Endometrium (tissue), 2 donors: Measurements from ENCODE around the gene RGL1.

Experiments used
- FAIRE-seq: peaks from 2 replicates; lab custom pipeline; 2012; peaks lifted over from hg19 to GRCh38; lab: Jason Lieb, UNC
- donor health status: control.
- donor health status: control.

RGL1 gene

DNA sequence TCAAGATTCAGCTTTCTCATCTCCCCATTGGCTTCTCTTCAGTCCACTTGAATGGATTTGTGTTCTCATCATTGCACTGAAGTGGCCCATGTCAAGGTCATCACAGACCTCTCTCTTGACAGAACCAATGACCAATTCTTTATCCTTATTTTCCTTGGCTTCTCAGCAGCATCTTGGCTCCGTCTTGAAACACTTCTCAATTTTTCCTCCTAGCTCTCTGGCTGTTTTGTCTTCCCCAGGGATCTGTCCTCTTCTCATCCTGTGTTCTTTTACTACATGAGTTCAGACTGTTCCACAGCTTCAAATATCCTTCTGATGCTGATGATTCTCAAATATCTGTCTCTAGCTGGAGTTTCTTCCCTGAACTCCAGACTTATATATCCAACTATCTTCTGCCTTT is 154.0 kb downstream of the RGL1 start:
- FAIRE-seq = no peak

DNA sequence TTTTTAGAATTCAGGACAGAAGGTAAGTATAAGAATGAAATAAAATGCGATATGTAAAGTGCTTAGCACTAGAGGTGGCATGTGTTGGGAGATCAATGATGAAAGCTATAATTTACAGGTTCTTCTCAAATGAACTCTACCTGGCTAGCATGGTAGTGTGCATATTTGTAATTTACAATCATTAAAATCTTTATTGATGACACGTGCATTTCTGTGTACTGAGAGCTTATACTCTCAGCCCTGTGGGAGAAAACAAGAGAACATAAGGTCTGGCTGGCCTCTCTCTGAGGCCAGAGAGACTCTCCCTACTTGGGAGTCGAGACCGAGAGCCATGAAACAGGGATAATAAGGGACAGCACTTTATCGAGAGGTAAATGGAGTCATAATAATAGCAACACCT is 156.2 kb downstream of the RGL1 start:
- FAIRE-seq = no peak

DNA sequence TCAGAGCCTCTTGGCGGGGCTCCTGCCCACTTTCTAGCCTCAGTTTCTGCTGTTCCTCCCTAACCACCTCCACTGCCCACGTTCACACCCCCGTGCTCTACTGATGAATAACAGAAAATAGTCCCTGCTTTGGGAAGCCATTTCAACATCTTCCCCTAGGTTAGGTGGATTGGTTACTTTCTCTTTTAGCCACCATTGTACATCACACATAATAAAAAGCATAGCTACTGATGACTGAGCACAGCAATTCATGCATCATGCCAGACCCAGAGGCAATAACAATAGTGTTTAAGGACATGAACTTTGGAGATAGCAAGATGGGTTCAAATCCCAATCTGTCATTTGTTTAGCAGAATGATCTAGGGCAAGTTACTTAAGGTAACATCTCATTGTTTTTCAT is 158.0 kb downstream of the RGL1 start:
- no peak for FAIRE-seq

DNA sequence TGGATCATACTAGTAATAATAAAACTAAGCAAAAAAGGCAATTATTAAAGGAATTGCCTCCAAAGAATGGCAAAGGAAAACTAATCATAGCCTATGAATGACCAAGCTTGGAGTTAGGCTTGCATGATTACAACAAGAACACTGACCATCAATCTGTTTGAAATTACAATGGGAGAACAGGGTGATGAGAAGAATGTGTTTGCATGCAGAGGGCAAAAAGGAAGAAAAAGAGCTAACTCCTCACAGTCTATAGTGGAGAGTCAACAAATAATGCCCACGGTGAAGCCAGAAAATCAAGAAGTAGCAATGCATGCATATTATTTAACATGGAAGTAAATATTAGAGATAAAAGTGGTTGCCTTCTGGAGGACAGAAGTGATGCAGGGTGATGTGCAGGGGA is 160.8 kb downstream of the RGL1 start:
- FAIRE-seq = no peak

DNA sequence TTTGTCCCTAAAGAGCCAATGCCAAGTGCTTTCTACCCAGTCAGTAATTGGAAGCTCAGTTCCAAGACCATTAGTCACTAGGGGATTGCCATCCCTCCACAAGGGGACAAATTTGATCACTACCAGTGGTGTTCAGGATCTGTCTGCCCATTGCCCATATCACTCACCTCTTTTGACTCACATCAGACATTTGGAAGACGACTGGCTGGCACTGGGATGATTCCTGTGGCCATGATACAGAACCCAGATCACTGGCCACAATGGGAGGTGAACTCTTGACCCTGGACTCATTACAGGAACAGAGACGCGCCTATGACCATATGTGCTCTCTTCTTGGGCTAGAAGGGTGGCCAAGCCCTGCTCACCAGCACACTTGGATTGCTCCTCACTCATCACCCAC is 161.6 kb downstream of the RGL1 start:
- no peak for FAIRE-seq

DNA sequence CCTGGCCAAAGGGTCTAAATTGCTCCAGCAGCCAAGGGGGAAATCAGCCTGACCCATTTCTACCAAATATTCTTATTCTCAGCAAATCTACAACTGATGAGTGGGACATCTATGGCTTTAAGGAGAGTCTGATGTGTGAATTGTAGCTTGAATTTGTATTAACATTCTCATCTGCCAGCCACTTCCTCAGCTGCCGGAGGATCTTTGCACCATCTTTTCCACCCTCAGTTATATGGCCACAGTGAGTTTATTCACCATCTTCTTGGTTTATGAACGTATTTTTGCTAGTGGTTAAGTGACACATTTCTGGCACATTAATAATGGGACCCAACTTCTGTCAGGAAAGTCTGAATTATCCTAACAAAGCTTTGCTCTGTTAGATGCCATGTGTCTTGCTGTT is 163.0 kb downstream of the RGL1 start:
- no peak for FAIRE-seq

DNA sequence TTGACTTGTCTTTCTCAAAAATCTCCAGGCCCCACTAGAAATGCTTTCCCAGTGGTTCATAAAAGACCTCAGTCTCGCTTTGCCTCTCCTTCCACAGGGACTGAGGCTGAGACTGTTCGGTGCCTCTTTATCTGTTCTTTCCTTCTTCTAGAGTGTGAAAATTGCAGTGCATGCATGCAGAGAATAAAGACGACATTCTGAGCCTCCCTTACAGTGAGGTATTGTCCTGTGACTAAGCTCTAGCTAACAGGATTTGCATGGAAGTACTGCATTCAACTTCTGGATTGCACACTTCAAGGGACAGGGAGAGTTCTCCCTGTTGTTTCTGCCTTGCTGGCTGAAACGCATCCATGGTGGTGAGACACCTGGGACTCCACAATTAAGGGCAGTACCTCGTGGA is 163.5 kb downstream of the RGL1 start:
- no peak for FAIRE-seq

DNA sequence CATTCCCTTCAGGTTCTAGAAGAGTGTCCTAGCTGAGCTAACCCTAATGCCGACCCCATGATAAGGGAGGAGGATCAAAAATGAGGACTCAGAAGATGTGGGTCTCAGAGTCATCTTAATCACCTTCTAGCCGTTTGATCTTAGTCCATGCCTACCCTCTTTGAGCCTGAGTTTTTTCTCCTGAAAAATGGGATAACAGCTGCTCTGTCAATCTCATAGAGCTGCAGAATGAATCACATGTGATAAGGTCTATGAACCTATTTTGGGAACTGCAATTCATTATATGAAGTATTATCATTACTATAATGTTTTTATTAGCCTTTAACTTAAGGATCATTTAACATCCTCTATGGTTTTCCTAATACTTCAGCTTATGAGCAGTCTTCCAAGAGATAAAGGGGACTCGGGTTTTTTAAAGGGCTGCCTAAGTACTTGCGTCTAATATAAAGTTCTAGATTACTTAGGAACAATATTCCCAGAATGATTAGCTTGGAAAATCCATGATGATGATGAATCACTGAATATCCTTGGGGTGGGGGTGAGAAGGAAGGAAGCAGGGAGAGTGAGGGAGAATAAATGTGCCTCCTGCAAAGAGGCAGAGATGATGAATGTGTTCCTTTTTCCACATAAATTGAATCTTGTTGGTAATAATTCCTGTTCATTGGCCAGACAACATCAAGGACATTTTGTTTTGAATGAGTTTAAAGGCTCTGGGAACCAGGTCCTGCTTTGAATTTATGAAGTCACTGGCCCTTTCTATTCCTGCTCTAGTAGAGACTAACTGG is 165.8 kb downstream of the RGL1 start:
- no peak for FAIRE-seq

DNA sequence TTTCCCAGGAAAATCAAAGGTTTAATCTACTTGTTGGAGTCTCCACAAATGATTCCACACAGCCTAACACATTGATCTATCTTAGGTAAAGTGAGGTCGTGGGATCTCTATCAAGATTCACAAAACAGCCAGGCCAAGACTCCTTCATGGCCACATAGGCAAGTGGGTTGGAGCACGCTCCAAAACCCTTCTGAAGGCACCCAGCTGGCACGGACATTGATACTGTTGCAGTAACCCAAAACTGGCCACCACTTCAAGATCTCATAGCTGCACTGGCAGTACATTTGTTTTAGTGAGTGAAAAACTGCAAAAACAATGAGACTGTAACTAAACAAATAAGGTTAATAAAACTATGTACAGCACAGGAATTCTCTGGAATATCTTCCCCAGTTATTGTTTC is 170.7 kb downstream of the RGL1 start:
- FAIRE-seq = no peak

DNA sequence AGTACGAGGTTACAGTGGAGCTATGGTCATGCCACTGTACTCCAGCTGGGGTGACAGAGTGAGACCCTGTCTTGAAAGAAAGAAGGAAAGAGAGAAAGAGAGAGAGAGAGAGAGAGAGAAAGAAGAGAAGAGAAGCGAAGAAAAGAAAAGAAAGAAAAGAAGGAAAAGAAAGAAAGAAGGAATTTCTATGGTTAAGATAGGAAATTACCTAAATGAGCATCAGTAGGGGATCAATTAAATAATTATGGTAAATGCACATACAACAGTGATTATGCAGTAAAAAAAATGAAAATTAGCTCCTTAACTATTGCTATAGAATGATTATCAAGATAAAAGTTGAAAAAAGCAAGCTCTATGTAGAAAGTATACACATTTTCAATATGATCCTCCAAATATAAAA is 172.8 kb downstream of the RGL1 start:
- no peak for FAIRE-seq
